Sigmoid colon (tissue), 7 donors: Measurements from ENCODE around the gene ADCY7. TPM values are rescaled to one million over a fixed set of nuclear protein-coding genes. Genes with fewer than 3 reads are reported as not detected.

Source experiments
- DNase-seq: peaks from one replicate; pipeline ENCODE4 v3.0.0-alpha.2; 2019
- H3K27ac ChIP-seq, 4 donors: fragments of 200-600 bp; sonication (generic); one replicate each; pipeline ENCODE4 v1.5.1; 2016 to 2019; ENCODE audit warnings: mild to moderate bottlenecking in 1 of 4
- H3K27me3 ChIP-seq, 3 donors: fragments of 200-600 bp; sonication (generic); one replicate each; pipeline ENCODE4 v1.5.1; 2019; ENCODE audit warnings: mild to moderate bottlenecking in 1 of 3
- H3K36me3 ChIP-seq, 4 donors: fragments of 200-600 bp; sonication (generic); one replicate each; pipeline ENCODE4 v1.5.1; 2016 to 2019
- H3K4me1 ChIP-seq, 4 donors: fragments of 200-600 bp; sonication (generic); one replicate each; pipeline ENCODE4 v1.5.1; 2017 to 2019
- H3K4me3 ChIP-seq, 4 donors: fragments of 200-600 bp; sonication (generic); one replicate each; pipeline ENCODE4 v1.5.1; 2017 to 2019; ENCODE audit warnings: mild to moderate bottlenecking in 2 of 4, moderate library complexity in 1 of 4
- H3K9me3 ChIP-seq, 4 donors: fragments of 200-600 bp in 3 of 4; sonication (generic) in 3 of 4; one replicate each; pipeline versions ENCODE4 v1.5.1 to v1.6.1; 2013 to 2019
- CTCF ChIP-seq, 4 experiments: fragments of 450-650 bp in 3 of 4; fragments of 200-600 bp in 1 of 4; IDR thresholded peaks; one replicate each; pipeline ENCODE4 v1.5.1; 2016 to 2019; ENCODE audit warnings: antibody characterized with exemption in 4 of 4, mild to moderate bottlenecking in 3 of 4, moderate library complexity in 2 of 4
- EP300 ChIP-seq, 4 donors: sonication (generic); formaldehyde crosslinking; IDR thresholded peaks; one replicate each; pipeline ENCODE4 v1.6.1; 2017; ENCODE audit warnings: antibody characterized with exemption in 4 of 4
- POLR2A ChIP-seq, 2 donors: fragments of 450-650 bp; IDR thresholded peaks; one replicate each; pipeline ENCODE4 v1.6.1; 2016; ENCODE audit warnings: antibody characterized with exemption in 2 of 2, mild to moderate bottlenecking in 2 of 2, moderate library complexity in 2 of 2
- POLR2AphosphoS5 ChIP-seq, 4 donors: sonication (generic); formaldehyde crosslinking; IDR thresholded peaks; one replicate each; pipeline ENCODE4 v1.6.1; 2017; ENCODE audit warnings: antibody characterized with exemption in 4 of 4
- WGBS, 2 donors: extraction: QIAGEN DNeasy Blood & Tissue Kit; methylation state at CpG; one replicate each; pipeline ENCODE4 v1.1.7; 2013; 5-methylcytosine and 5-hydroxymethylcytosine counted together
- intact Hi-C: fragments of 100-400 bp; cut with DNase I; formaldehyde crosslinking; loops from one replicate; pipeline ENCODE4 v1.15.1; 2023
- polyA plus RNA-seq, 3 donors: library from polyadenylated mRNA; stranded (reverse); fragments of 200-250 nt; gene quantifications; one replicate each; pipeline ENCODE4 v1.2.3, GENCODE V29; 2013
- total RNA-seq, 4 donors: library from RNA; depleted of rRNA; stranded (reverse); fragments of >200 nt; gene quantifications; one replicate each; pipeline ENCODE4 v1.1.0, GENCODE V29; 2016
- donor health status: healthy with polysubstance abuse.
- donor health status: Bipolar disorder and iron deficiency.
- donor health status: healthy.

The ADCY7 gene
- total and polyA plus RNA-seq, 7 donors, result 1.2 to 24.0 (median 10.2) TPM

GRCh38 chr16:50318796-50319578 is 52.6 kb downstream of the ADCY7 start:
- Histone ChIP-seq H3K4me3 (no peak overlapping the region), H3K27ac (no peak overlapping the region), H3K4me1 (peaks cover 0 to 29% (median 17%) of the 10 kb centered on the region in 4 donors), H3K27me3 (no peaks in the 10 kb centered on the region), H3K9me3 (no peaks in the 10 kb centered on the region), H3K36me3 (peaks cover 14 to 84% (median 42%) of the 10 kb centered on the region in 4 donors)
- WGBS, 2 donors, result 90 to 92% methylated on average over 9 of the region's 9 CpGs
- intact Hi-C loops, result loop anchor here (10.0 kb wide), 1 partner anchor 74 kb away; no protein-coding TSS in a partner anchor
- DNase-seq, result no peak
- TF ChIP-seq EP300 (IDR thresholded peaks at IDR 0.05), result no peak
- TF ChIP-seq CTCF (IDR thresholded peaks at IDR 0.05), result no peak
- TF ChIP-seq POLR2AphosphoS5 (IDR thresholded peaks at IDR 0.05), result no peak
- no peak for TF ChIP-seq POLR2A (IDR thresholded peaks at IDR 0.05)

- intact Hi-C loops, result no loop called here
- TF ChIP-seq EP300 (IDR thresholded peaks at IDR 0.05), result no peak
- no peak for TF ChIP-seq POLR2AphosphoS5 (IDR thresholded peaks at IDR 0.05)
- no peak for TF ChIP-seq CTCF (IDR thresholded peaks at IDR 0.05)
- TF ChIP-seq POLR2A (IDR thresholded peaks at IDR 0.05), result no peak
- no peak for DNase-seq
- Histone ChIP-seq H3K4me3 (no peak overlapping the region), H3K36me3 (peaks cover 14 to 90% (median 40%) of the 10 kb centered on the region in 4 donors), H3K27me3 (no peaks in the 10 kb centered on the region), H3K4me1 (peaks cover 0 to 30% (median 15%) of the 10 kb centered on the region in 4 donors), H3K27ac (no peak overlapping the region), H3K9me3 (no peaks in the 10 kb centered on the region)
- 88% methylated on average over 5 of the region's 5 CpGs for WGBS, 2 donors
Observed at GRCh38 chr16:50320310-50320709, 54.0 kb downstream of the ADCY7 start.

DNA sequence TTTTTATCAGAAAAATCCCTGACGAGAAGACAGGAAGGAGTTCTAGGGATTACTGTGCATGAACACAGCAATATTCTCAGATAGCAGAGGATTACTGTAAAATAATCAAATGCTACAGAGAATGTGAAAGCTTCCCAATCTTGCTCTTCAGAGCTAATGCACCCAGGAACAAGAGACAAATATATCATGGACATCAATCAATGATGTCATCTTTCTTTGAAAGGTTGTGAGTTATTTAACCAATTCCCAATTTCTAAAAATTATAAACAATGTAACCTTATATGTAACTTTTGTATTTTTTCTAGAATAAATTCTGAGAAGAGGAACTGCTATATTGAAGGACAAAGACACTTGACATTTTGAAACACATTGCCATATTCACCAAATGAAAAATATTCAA is 56.0 kb downstream of the ADCY7 start:
- Histone ChIP-seq H3K4me3 (no peak overlapping the region), H3K9me3 (no peaks in the 10 kb centered on the region), H3K4me1 (peaks cover 0 to 24% (median 7%) of the 10 kb centered on the region in 4 donors), H3K27me3 (no peaks in the 10 kb centered on the region), H3K36me3 (peaks cover 14 to 85% (median 34%) of the 10 kb centered on the region in 4 donors), H3K27ac (no peak overlapping the region)
- TF ChIP-seq EP300 (IDR thresholded peaks at IDR 0.05) (no peak), POLR2A (IDR thresholded peaks at IDR 0.05) (no peak), POLR2AphosphoS5 (IDR thresholded peaks at IDR 0.05) (no peak), CTCF (IDR thresholded peaks at IDR 0.05) (no peak)
- WGBS, 2 donors, result 84 to 89% methylated on average over 1 of the region's 1 CpG
- intact Hi-C loops, result no loop called here
- no peak for DNase-seq

DNA sequence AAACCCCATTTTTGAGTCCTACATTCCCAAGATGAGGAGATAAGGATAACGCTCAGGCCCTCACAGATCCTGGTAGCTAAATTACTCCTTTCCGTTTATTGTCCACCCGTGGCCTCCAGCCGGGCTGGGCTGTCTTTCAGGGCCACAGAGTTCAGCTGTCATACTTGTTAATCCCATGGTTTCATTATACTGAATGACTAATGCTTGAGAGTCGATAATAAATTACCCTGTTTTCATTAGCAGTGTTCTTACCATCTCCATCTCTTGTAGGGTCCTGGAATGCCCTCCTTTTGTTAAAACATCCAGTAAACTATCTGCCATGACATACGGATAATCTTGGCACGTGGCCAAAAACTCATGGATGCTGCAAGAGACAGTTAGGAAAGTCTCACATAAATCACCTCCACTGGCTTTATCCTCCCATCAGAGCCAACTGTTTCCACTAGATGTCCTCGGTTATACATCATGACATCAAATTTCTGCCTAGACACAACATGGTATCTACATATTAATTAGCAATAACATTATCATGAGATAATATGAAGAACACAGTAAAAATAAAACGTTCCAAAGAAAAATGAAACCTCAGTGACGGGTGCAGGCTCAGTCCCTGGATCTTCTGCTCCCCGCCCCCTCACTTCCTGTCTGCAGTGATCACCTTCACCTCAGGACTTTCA is 57.1 kb downstream of the ADCY7 start:
- TF ChIP-seq POLR2AphosphoS5 (IDR thresholded peaks at IDR 0.05) (peak in 2 of 4 donors; percentile 55 to 63), POLR2A (IDR thresholded peaks at IDR 0.05) (no peak)
- no peaks in the 10 kb centered on the region for H3K9me3 ChIP-seq
- 68% methylated on average over 11 of the region's 11 CpGs for WGBS, 2 donors
- no peak overlapping the region for H3K4me3 ChIP-seq
- H3K4me1 ChIP-seq, result peaks cover 0 to 25% (median 7%) of the 10 kb centered on the region in 4 donors
- H3K27me3 ChIP-seq, result no peaks in the 10 kb centered on the region
- DNase-seq, result peak; percentile 73
- intact Hi-C loops, result no loop called here
- peak overlapping the region in 3 of 4 donors; percentile 22 to 40 (median 33) for H3K27ac ChIP-seq
- peaks cover 14 to 86% (median 30%) of the 10 kb centered on the region in 4 donors for H3K36me3 ChIP-seq

DNA sequence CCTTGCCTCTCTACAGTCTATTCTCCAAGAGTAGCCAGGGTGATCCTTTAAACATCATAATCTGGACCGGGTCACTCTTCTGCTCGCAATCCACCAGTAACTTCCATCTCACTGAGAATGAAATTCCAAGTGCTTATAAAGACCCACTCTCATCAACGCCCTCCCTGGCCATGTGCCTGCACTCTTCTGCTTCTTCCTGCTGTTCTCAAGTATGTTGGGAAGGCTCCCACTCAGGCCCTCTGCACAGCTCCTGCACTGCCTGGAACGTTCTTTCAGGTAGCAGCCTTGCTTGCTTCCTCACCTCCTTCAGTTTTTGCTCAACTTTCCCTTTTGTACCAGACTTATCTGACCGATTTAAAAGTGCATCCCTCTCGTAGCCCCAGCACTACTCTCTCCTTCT is 58.0 kb downstream of the ADCY7 start:
- H3K36me3 ChIP-seq, result peaks cover 14 to 77% (median 22%) of the 10 kb centered on the region in 4 donors
- H3K27ac ChIP-seq, result no peak overlapping the region
- intact Hi-C loops, result no loop called here
- H3K4me3 ChIP-seq, result no peak overlapping the region
- H3K4me1 ChIP-seq, result peaks cover 0 to 30% (median 10%) of the 10 kb centered on the region in 4 donors
- TF ChIP-seq CTCF (IDR thresholded peaks at IDR 0.05) (no peak), POLR2A (IDR thresholded peaks at IDR 0.05) (no peak), POLR2AphosphoS5 (IDR thresholded peaks at IDR 0.05) (no peak), EP300 (IDR thresholded peaks at IDR 0.05) (no peak)
- no peaks in the 10 kb centered on the region for H3K9me3 ChIP-seq
- H3K27me3 ChIP-seq, result no peaks in the 10 kb centered on the region
- no peak for DNase-seq
- WGBS, 2 donors, result 84% methylated on average over 6 of the region's 6 CpGs
